SW480 (cell line): ENCODE measurements around the gene JUND.

ENCODE experiments used
- DNase-seq: peaks from one replicate; pipeline ENCODE4 v3.0.0-alpha.2; 2016; ENCODE audit warnings: low spot score

The JUND gene

DNA sequence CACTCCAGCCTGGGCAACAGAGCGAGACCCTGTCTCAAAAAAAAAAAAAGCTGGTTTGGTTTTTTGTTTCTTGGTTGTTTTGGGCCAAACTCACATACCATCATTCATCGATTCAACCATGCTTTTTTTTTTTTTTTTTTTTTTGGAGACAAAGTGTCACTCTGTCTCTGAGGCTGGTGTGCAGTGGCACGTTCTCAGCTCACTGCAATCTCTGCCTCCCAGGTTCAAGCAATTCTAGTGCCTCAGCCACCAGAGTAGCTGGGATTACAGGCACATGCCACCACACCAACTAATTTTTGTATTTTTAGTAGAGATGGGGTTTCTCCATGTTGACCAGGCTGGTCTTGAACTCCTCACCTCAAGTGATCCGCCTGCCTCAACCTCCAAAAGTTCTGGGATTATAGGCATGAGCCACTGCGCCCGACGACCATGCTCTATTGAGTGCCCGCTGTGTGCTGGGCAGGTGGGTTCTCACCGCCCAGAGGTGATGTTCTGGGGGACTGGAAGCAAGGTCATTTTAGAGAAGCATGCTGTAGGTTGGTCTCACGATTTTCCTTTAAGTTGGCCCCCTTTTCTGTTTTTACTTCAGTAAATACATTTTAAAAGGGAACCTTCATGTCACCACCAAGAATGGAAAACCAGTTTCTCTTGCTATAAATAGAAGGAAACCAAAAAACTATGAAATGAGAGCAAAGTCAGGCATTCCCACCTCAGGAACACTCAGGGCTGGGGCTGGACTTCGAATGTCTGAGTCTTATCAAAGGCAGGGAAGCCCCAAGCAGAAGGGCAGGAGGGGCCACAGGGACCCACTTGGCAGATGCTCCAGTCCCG lies 8.3 kb upstream of the JUND start:
- no peak for DNase-seq

DNA sequence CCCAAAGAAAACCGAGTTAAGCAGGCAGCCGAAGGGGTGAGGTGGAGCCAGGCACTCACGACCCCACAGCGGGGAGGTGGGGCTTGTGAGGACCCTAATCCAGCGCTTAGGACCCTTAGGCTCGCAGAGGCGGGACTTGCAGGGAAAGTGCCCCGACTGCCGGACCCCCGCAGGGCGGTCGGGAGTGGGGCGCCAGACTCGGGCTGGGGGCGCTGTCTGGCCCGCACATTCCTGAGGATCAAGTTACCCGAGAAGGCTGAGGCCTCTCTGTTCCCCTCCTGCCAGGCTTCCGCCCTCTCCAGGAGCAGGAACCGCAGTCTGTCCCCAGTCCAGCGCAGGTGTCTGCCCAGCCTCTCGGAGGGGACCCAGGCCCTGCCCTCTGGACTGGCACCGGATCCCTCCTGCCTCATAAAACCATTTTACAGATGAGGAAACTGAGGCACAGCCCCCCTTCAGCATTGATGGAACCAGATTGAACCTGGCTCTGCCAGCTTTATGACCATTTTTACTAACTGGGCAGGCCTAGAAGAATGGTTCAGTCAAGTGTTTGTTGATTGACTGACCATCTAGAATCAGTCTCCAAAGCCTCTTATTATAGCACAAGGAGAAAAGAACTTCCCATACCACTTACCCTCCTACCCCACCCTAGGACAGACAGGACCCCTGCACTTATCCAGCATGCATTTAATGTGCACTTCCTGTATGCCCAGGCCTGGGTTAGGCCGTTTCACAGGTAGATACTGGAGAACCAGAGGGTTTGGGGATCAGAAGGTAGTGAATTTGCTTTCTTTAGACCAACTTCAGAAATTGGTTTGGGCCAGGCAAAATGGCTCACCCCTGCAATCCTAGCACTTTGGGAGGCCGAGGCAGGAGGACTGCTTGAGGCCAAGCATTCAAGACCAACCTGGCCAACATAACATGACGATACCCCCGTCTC lies 6.7 kb upstream of the JUND start:
- no peak for DNase-seq

DNA sequence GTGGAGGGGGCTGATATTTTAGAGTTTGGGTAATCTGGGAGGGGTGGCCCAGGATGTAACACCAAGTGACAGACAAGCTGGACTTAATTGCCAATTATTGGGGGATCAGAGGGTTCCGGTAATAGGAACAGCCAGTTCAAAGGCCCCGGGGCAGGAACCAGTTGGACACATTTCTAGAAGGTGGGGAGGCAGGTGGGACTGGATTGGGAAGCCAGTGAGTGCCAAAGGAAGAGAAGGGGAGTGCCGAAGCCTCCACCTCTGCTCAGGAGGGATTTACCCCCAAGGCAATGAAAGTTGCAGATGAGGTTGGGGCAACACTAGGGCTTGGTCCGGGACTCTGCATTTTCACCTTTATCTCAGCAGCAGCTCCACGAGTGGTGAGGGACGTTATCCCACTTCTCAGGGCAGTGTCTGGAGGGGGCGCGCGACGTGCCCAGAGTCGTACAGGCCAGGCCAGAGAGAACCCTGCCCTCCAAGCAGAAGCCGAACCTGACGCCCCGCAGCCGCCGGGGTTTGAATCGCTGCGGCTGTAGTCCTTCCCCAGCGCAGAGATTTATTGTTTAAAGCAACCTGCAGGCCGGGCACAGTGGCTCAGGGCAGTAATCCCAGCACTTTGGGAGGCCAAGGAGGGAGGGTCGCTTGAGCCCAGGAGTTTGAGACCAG lies 5.7 kb upstream of the JUND start:
- DNase-seq = no peak

- DNase-seq = no peak
Measured at GRCh38 chr19:18284712-18285360, 3.4 kb upstream of the JUND start.

DNA sequence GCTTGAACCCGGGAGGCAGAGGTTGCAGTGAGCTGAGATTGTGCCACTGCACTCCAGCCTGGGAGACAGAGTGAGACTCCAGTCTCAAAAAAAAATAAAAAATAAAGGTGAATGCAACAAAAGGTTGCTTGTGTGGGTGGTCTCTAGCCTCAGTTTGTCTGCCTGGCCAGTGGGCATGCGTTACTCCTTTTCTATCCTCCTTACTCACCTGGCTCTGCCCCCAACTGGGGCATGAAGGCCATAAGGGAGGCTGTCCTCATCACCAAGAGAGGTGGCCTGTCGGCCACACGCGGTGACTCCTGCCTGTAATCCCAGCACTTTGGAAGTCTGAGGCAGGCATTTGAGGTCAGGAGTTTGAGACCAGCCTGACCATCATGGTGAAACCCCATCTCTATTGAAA lies 1.9 kb upstream of the JUND start:
- no peak for DNase-seq

GRCh38 chr19:18282788-18283141 lies 1.3 kb upstream of the JUND start:
- peak; percentile 27 for DNase-seq

- DNase-seq = peak; percentile 58
Measured at GRCh38 chr19:18282021-18282787, 782 bp upstream of the JUND start.

DNA sequence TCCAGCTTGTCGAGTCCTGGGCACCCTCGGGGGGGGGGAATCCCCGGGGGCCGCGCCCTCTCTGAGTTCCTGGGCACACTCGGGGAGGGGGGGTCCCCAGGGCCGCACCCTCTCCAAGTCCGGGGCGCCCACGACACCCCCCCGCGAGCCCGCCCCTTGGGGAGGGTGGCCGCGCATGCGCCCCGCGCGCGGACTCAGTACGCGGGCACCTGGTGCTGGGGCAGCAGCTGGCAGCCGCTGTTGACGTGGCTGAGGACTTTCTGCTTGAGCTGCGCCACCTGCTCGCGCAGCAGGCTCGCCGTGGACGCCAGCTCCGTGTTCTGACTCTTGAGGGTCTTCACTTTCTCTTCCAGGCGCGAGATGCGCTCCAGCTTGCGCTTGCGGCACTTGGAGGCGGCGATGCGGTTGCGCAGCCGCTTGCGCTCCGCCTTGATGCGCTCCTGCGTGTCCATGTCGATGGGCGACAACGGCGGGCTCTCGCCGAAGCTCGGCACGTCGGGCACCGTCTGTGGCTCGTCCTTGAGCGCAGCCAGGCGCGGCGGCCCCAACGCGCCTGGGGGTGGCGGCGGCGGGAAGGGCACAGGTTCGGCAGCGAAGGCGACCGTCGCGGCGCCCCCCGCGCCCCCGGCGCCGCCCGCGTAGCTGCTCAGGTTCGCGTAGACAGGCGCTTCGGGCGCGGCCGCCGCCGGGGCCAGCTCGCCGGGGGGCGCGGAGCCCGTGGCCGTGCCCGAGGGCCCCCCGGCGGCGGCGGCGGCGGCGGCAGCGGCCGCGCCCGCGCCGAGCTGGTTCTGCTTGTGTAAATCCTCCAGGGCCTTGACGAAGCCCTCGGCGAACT lies 958 bp downstream of the JUND start:
- peak; percentile 72 for DNase-seq

GRCh38 chr19:18279516-18280246 lies 1.7 kb downstream of the JUND start:
- peak; percentile 94 for DNase-seq

DNA sequence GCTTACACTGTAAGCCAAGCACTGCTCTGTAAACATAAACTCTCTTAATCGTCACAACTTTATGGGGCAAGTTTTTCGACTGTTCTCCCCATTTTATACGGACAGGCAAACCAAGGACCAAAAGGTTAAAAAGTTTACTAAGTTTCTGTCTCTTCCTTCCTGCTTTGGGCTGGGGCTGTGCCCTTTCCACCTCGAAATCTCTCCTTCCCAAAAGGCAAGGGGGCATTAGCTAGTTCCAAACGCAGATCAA lies 2.2 kb downstream of the JUND start:
- DNase-seq = no peak

GRCh38 chr19:18278521-18279265 lies 2.7 kb downstream of the JUND start:
- no peak for DNase-seq

DNA sequence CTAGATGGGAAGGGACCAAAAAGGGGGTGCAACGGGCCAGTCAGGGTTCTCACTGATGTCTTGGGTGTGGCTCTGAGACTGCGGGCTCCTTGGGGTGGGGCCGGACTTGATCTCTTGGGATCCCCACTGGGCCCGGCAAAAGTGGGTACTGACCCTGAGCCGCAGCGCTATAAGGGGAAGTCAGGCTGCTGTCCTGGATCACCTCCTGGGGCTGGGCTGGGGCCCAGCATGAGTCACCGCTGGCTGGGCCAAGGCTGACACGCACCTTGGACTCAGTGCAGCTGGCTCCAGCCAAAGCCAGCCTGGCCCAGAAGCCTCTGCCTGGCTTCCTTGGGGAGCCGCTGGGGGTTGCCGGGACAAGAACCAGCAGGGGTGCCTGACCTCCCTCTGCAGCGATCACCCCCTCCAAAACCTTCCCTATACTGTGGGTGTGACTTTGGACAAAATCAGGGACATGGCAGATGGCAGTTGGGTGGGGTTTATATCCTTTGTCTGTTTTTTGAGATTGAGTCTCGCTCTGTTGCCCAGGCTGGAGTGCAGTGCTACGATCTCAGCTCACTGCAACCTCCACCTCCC lies 6.6 kb downstream of the JUND start:
- DNase-seq = peak; percentile 73

DNA sequence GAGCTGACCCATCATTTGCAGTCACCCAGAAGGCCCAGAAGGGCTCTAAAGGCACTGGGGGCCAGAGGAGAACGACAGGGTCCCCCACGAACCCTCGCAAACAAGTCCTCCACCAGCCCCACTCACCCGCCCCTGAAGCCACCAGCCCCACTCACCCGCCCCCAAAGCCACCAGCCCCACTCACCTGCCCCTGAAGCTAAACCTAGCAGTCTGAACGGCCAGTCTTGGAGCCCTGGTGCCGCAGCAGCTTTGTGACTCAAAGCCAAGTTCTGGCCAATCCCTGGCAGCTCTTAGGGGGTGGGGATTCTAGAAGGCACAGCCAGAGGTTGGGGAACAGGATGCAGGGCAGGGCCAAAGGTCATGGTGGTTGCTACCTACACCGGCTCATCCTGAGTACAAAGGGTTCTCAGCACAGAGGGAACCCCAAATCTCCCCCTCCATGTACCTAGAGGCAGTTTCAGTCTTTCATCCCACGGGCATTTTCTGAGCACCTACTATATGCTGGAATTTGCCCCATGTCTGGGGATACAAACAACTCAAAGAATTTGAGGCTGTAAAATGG lies 7.1 kb downstream of the JUND start, which contains the start of gene IQCN:
IQCN (minus strand) TSS at position 234 of the 562 bp plus-strand sequence. CDS start 4,974 bp downstream, outside the sequence.
- DNase-seq = peak; percentile 73

DNA sequence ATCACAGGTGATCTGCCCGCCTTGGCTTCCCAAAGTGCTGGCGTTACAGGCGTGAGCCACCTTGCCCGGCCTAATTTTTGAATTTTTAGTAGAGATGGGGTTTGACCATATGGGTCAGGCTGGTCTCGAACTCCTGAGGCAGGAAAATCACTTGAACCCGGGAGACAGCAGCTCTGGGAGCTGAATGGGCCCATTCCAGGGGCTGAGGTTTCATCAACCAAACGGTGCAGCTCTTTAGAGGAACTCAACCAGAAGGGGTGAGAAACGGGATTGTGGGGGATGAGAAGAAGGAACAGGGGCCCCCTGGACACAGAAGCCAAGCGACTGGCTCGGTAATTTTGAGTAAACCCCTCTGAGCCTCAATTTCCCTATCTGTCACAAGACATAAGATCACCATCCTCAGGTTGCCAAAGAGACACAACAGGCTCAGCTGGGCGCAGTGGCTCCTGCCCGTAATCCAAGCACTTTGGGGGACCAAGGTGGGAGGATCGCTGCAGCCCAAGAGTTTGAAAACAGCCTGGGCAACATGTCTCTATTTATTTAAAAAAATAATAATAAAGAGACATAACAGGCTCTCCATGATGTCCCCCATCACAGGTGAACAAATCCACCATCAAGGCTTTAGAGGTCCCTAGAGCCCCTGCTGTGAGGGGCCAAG lies 7.7 kb downstream of the JUND start:
- DNase-seq = no peak

DNA sequence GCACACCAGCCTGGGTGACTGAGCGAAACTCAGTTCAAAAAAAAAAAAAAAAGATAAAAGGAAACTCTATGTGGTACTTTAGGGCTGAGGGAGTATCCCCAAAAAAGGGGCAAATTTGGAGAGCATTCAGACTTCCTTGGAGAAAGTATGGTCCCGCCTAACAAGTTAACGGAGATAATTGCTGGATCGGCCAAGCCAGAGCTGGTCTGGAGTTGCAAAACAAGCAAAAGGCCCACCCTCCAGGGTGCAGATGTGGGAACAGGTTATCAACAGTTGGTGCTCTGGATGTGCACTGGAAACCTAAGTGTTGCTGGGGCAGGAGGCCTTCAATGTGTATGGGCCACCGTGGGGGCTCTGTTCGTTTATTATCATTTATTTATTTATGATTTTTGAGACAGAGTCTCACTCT lies 10.0 kb downstream of the JUND start:
- no peak for DNase-seq

DNA sequence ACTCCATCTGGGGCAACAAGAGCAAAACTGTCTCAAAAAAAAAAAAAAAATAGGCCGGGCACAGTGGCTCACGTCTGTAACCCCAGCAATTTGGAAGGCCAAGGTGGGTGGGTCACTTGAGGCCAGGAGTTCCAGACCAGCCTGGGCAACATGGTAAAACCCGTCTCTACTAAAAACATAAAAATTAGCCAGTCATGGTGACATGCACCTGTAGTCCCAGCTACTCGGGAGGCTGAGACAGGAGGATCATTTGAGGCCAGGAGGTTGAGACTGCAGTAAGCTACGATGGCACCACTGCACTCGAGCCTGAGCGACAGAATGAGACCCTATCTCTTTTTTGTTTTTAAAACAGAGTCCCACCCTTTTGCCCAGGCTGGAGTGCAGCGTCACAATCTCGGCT lies 11.1 kb downstream of the JUND start:
- DNase-seq = no peak

DNA sequence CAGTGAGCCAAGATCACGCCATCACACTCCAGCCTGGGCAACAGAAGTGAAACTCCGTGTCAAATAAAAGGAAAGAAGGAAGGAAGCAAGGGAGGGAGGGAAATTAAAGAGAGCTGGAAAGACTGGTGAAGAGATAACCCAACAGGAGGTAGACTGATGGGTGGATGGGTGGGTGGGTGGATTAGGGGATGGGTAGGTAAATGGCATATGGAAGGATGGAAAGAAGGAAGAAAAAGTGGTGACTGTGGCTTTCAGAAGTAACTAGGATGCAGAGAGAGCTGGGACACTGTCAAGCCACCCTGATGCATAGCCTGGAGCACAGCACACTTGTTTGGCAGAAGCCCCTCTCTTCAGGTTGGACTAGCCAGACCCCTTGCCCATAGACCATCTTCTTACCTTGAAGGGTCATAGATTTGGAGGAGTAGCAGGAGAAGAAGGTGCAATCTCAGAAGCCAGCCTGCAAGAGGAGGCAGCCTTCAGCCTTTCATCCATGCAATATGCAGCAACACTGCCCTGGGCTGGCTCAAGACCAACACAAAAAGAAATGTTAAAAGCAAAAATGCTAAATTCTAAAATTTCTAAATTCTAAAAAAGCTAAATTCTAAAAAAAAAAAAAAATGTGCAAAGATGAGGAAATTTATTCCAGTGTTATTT lies 12.2 kb downstream of the JUND start:
- no peak for DNase-seq
